ENCODE results near the gene TGM1. TPM values are rescaled to one million over a fixed set of nuclear protein-coding genes. Genes with fewer than 3 reads are reported as not detected.

The TGM1 gene
- polyA plus RNA-seq, 2 of the 4 experiments (the other 2 are of a cell fraction) = 0.61 to 1.3 TPM

DNA sequence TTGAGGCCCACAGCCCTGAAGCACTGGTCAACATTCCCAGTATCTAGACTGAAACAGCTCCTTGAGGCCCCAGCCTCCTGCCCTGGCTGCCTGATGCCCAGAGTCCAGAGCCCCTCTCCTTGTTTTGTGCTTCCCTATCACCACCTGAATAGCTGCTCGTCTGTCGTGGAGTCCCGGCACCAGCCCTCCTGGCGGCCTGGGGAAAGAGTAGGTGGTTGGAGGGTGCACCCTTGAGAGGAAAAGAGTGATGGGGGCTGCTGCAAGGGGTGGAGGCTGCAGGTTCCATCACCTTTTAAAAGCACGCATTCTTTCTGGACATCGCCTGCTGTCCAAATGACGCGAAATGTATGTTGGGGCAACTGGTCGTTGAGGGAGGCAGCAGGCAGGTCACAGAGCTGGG, 5.2 kb upstream of the TGM1 start:
- H3K4me2 ChIP-seq = no peak overlapping the region
- H3K27ac ChIP-seq = no peak overlapping the region
- POLR2A ChIA-PET = no interaction called here
- FAIRE-seq (no peak), DNase-seq (ENCODE audit: low read depth in 1 of 2, low spot score in 1 of 2) (no peak), ATAC-seq (no peak)
- H3K4me1 ChIP-seq = 0 out of 3 replicates have a peak, but pooled peaks cover 5% of the 10 kb centered on the region
- TF ChIP-seq, protein P1, sequence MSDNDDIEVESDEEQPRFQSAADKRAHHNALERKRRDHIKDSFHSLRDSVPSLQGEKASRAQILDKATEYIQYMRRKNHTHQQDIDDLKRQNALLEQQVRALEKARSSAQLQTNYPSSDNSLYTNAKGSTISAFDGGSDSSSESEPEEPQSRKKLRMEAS (IDR thresholded peaks at IDR 0.05) = no peak
- TF ChIP-seq HEYL (CRISPR knock-in tag; IDR thresholded peaks at IDR 0.05) (no peak), CBX2 (IDR thresholded peaks at IDR 0.05; ENCODE audit: borderline replicate concordance, low read depth) (no peak), FOXS1 (CRISPR knock-in tag; IDR thresholded peaks at IDR 0.05) (no peak), CBX8 (IDR thresholded peaks at IDR 0.05) (no peak), HDAC2 (IDR thresholded peaks at IDR 0.05) (no peak), GATA3 (IDR thresholded peaks at IDR 0.05; ENCODE audit: borderline replicate concordance) (no peak), RNF2 (IDR thresholded peaks at IDR 0.05; ENCODE audit: borderline replicate concordance, low read depth) (no peak)
- TF ChIP-seq, protein P2, sequence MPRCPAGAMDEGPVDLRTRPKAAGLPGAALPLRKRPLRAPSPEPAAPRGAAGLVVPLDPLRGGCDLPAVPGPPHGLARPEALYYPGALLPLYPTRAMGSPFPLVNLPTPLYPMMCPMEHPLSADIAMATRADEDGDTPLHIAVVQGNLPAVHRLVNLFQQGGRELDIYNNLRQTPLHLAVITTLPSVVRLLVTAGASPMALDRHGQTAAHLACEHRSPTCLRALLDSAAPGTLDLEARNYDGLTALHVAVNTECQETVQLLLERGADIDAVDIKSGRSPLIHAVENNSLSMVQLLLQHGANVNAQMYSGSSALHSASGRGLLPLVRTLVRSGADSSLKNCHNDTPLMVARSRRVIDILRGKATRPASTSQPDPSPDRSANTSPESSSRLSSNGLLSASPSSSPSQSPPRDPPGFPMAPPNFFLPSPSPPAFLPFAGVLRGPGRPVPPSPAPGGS (IDR thresholded peaks at IDR 0.05) = no peak
- TF ChIP-seq, protein P3, sequence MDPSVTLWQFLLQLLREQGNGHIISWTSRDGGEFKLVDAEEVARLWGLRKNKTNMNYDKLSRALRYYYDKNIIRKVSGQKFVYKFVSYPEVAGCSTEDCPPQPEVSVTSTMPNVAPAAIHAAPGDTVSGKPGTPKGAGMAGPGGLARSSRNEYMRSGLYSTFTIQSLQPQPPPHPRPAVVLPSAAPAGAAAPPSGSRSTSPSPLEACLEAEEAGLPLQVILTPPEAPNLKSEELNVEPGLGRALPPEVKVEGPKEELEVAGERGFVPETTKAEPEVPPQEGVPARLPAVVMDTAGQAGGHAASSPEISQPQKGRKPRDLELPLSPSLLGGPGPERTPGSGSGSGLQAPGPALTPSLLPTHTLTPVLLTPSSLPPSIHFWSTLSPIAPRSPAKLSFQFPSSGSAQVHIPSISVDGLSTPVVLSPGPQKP (IDR thresholded peaks at IDR 0.05; ENCODE audit: low read depth, low read length) = no peak
- CTCF ChIA-PET = interaction anchor here (0.8 to 34.0 kb wide), 4 partner anchors 15 to 35 kb away, joined by 3 to 469 read pairs (median 33); partner anchors contain the start of genes CIDEB, DHRS1, LTB4R and LTB4R2
- H3K4me3 ChIP-seq = no peak overlapping the region
- WGBS (ENCODE audit: missing lambda C conversion rate) = 89% methylated on average over 9 of the region's 9 CpGs
- no peaks in the 10 kb centered on the region for H3K9me3 ChIP-seq

DNA sequence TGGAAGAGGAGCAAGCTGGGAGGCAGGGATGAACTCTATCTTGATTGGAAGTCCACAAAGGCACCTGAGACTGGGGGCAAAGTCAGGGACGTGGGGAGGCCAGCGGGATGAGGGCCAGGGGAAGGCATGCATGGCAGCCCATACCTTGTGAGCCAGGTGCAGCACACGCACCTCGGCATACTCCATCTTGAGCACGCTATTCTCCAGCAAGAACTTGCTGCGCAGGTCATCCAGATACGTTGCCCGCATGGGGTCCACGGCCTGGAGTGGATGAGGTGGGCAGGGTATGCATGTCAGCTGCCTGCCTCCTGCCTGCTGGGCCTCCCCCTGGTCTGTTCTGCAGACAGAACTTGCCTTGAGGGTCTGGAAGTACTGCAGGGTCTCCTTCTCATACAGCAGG, 4.5 kb upstream of the TGM1 start:
- 79% methylated on average over 6 of the region's 9 CpGs for WGBS (ENCODE audit: missing lambda C conversion rate)
- Histone ChIP-seq H3K4me2 (no peak overlapping the region), H3K27ac (no peak overlapping the region), H3K4me3 (no peak overlapping the region), H3K4me1 (0 out of 3 replicates have a peak, but pooled peaks cover 5% of the 10 kb centered on the region), H3K9me3 (no peaks in the 10 kb centered on the region)
- TF ChIP-seq MAZ (IDR thresholded peaks at IDR 0.05; ENCODE audit: borderline replicate concordance, low read depth, low read length) = no peak
- no peak for TF ChIP-seq HOXB13 (CRISPR knock-in tag; IDR thresholded peaks at IDR 0.05; ENCODE audit: low read depth)
- TF ChIP-seq, protein P4, sequence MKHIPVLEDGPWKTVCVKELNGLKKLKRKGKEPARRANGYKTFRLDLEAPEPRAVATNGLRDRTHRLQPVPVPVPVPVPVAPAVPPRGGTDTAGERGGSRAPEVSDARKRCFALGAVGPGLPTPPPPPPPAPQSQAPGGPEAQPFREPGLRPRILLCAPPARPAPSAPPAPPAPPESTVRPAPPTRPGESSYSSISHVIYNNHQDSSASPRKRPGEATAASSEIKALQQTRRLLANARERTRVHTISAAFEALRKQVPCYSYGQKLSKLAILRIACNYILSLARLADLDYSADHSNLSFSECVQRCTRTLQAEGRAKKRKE (CRISPR knock-in tag; IDR thresholded peaks at IDR 0.05; ENCODE audit: low read depth) = no peak
- no peak for TF ChIP-seq JUN (IDR thresholded peaks at IDR 0.05)
- TF ChIP-seq, protein P3 (IDR thresholded peaks at IDR 0.05; ENCODE audit: low read depth, low read length) = no peak
- no peak for TF ChIP-seq EHF (CRISPR knock-in tag; IDR thresholded peaks at IDR 0.05)
- TF ChIP-seq, protein P5, sequence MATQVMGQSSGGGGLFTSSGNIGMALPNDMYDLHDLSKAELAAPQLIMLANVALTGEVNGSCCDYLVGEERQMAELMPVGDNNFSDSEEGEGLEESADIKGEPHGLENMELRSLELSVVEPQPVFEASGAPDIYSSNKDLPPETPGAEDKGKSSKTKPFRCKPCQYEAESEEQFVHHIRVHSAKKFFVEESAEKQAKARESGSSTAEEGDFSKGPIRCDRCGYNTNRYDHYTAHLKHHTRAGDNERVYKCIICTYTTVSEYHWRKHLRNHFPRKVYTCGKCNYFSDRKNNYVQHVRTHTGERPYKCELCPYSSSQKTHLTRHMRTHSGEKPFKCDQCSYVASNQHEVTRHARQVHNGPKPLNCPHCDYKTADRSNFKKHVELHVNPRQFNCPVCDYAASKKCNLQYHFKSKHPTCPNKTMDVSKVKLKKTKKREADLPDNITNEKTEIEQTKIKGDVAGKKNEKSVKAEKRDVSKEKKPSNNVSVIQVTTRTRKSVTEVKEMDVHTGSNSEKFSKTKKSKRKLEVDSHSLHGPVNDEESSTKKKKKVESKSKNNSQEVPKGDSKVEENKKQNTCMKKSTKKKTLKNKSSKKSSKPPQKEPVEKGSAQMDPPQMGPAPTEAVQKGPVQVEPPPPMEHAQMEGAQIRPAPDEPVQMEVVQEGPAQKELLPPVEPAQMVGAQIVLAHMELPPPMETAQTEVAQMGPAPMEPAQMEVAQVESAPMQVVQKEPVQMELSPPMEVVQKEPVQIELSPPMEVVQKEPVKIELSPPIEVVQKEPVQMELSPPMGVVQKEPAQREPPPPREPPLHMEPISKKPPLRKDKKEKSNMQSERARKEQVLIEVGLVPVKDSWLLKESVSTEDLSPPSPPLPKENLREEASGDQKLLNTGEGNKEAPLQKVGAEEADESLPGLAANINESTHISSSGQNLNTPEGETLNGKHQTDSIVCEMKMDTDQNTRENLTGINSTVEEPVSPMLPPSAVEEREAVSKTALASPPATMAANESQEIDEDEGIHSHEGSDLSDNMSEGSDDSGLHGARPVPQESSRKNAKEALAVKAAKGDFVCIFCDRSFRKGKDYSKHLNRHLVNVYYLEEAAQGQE (IDR thresholded peaks at IDR 0.05) = no peak
- no peak for TF ChIP-seq NR3C1 (IDR thresholded peaks at IDR 0.05)
- no peak for TF ChIP-seq CBX8 (IDR thresholded peaks at IDR 0.05)
- TF ChIP-seq, protein P6, sequence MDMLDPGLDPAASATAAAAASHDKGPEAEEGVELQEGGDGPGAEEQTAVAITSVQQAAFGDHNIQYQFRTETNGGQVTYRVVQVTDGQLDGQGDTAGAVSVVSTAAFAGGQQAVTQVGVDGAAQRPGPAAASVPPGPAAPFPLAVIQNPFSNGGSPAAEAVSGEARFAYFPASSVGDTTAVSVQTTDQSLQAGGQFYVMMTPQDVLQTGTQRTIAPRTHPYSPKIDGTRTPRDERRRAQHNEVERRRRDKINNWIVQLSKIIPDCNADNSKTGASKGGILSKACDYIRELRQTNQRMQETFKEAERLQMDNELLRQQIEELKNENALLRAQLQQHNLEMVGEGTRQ (IDR thresholded peaks at IDR 0.05) = no peak
- no peak for TF ChIP-seq EHMT2 (IDR thresholded peaks at IDR 0.05; ENCODE audit: low read depth)
- TF ChIP-seq RCOR1 (IDR thresholded peaks at IDR 0.05; ENCODE audit: low read depth, low read length) = no peak
- no peak for ATAC-seq
- ChIA-PET CTCF (interaction anchor here (1.0 to 34.0 kb wide), 3 partner anchors 14 to 36 kb away, joined by 3 to 469 read pairs (median 4); partner anchors contain the start of genes CIDEB, DHRS1, LTB4R and LTB4R2), POLR2A (no interaction called here)
- FAIRE-seq = no peak
- no peak for DNase-seq (ENCODE audit: low read depth in 1 of 2, low spot score in 1 of 2)
